GM18511 (cell line): ENCODE data around the gene NCKAP5.

Experiments
- ATAC-seq: cut with Tn5 transposase; IDR thresholded peaks from one replicate; pipeline ENCODE4 v1.9.1; 2021; ENCODE audit warnings: mild to moderate bottlenecking, moderate library complexity; ENCODE audit not compliant: unreplicated experiment

Gene NCKAP5

DNA sequence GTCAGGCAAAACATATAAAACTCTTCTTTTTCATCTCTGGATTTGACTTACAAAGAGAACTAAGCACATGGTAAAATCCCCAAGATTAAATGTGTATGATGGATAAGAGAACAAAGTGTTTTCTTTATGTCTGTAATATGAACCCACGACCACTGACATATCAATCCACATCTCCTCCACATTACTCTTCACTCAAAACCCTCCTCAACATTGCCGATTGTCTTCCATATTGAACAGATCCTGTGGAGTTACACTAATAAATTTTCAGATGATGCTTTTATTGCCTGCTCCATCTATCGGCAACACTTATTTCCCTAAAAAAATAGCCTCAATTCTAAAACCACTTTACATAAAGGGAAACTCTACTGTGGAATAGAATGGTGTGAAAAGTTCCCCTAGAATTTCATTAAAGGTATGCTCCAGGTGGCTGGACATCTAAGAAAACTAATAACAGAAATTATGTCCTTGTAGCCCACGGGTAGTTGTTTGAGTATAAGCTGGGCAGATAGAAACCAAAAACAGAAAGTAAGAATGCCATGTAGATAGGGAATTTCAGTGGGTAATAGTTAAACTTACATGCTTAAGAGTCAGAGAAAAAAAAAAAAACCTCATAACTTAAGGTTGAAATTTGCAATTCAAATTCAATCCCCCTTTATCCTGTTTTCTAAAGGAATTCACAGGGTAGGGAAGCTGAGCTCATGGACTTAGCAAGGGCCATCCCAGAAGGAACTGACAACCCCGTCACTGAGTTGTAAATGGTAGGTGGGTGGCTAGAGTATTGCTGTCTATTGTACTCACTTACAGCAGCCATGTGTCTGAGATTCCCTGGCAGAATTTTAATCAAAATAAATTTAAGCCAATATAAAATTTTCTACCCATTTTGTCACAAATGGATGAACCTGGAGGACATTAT is 592.8 kb downstream of the NCKAP5 start:
- peak; percentile 36 for ATAC-seq

DNA sequence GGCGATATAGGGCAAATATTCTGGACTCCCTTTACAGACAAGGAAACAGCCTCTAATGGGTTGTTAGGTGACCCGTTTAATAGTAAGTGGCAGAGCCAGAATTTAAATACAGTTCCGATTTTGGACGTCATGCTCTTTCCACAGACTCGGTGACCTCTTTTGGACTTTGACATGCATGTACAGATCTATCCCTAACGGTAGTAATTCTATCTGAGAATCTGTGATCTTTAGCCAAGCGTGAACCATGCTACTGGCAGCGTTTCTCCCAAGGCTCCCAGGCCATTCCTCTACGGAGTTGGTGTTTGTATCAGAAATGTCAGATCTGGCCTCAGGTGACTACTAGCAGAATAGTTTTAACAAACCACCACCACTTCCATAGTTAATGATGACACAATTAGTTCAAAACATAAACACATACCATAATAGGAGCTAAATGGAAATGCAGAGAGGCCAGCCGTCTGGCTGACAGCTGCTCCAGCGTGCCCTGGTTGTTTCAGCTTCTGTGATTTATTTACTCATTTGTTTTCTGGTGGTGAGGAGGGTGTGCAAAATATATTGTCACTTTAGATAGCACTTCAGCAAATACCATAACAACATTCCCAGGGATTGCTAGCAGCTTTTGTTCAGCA is 593.7 kb downstream of the NCKAP5 start:
- no peak for ATAC-seq

DNA sequence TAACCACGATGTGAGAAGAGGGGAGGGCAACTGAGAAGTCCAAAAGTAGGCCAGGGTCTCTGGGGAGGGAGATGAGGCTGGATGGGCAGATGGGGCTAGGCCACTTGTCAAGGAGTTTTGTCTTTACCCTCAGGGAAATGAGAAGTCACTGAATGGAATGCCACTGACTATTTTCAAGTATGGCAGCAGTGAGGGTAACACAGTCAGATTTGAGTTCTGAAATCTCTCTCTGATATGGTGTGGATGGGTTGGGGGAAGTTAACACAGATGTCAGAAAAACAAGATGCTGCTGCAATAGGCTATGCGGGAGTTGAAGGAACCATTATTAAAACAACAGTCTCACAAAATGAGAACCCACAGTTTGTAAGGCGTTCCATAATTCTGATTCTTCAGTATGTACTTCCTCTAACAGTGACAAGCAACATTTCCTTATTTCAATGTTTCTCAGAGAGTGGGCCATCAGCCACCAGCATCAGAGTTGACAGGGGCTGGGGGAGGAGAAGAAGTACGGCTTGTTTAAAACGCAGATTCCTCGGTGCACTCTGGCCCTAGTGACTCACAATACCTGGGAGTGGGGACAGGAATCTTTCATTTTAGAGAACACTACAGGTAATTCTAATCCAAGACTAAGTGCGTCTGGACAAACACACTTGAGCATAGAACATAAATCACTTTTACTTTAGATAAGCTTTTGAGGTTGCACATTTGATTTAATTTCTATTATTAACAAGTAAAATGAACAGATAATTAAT is 596.8 kb downstream of the NCKAP5 start:
- ATAC-seq, result no peak

DNA sequence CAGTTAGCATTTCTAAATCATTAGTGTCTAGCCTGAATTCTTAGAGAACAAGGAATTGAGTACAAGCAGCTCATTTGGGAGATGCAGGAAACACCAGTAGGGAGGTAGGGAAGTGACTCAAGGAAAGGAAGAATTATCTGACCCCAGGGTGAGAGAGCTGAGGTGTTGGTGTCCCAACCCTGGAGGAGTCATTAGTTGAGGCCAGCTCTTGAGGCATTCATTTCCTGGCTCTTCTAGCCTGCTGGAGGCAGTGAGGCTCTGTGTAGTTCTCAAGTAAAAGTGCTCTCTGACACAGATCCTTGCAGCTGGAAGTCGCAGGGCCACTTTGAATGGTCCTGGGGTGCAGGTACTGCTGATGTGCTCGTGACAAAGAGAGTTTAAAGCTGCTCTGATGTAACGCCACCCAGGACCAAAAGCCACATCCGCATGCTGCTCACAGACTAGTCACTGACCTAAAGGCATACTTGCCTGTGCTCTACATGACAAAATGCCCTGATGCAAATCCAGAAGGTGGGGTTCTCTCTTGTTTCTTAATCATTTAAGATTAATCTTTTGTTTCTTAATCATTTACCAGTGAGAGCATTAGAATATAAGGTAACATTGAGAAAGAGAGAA is 598.8 kb downstream of the NCKAP5 start:
- no peak for ATAC-seq

DNA sequence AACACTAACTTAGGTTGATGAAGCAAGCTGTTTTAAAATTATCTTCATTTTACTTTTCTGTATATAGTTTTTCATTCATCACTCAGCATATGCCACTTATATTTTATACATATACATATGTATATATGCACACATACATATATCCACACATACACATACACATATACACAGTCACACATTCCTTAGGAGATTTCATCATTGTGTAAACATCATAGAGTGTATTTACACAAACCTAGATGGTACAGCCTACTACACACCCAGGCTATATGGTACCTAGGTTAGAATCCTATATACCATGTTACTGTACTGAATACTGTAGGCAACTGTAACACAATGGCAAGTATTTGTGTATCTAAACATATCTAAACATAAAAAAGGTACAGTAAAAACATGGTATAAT is 602.8 kb downstream of the NCKAP5 start:
- ATAC-seq, result no peak

DNA sequence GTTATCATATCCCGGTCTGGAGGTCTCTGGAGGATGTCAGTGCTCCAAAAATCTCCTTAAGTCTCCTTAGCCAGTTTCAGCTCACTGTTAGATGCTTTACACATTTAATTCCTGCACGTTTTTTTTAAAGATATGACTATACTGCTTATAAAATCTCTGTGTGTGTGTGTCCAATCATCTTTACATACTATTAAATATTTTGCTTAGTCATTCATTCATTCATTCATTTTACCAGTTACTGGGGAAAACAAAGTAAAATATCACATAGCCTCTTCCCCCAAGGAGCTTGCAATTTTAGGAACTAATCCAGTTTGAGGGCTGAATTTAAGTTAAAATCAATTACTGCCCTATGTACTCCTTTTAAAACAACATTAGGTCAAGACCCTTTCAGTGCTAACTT is 605.1 kb downstream of the NCKAP5 start:
- no peak for ATAC-seq

DNA sequence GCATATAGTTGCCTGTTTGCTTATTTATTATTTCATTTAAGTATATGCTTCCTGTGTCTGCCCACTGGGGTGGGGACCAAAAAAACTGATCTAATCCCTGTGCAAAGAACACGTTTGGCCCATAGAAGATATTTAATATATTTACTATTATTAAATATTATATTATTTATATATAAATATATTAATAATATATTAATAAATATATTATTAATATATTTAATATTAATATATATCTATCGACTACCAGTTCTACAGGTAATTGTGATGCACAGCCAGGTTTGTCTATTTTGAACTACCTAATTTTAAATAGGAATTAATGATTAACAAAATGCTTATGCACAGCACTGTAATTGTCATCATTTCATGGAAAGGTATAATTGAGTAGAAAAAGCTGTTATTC is 609.4 kb downstream of the NCKAP5 start:
- no peak for ATAC-seq

DNA sequence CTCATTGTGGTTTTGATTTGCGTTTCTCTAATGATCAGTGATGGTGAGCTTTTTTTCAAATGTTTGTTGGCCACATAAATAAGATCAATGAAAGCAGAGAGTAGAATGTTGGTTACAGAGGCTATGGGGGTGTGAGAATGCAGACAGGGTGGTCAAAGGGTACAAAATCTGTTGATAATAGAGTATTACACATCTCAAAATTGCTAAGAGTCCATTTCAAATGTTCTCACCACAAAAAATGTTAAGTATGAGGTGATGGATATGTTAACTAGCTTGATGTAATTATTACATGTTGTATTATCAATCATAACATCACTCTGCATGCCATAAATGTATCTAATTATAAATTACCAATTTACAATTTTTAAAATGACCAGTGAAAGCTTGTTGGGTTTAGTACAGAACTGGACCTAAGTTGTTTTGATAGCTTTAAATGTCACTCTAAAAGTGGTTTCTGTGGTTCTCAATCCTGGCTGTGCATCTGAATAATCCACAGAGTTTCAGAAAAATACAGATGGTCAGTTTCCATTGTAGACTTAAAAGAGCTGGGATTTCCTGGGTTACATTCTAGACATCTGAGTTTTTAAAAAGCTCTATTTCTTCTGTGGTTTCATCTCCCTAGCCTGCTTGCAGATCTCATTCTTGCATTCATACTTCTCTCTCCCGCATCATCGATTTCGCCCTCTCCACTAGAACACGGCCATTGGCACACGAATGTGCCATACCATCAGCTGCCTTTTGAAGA is 612.2 kb downstream of the NCKAP5 start:
- ATAC-seq, result no peak

DNA sequence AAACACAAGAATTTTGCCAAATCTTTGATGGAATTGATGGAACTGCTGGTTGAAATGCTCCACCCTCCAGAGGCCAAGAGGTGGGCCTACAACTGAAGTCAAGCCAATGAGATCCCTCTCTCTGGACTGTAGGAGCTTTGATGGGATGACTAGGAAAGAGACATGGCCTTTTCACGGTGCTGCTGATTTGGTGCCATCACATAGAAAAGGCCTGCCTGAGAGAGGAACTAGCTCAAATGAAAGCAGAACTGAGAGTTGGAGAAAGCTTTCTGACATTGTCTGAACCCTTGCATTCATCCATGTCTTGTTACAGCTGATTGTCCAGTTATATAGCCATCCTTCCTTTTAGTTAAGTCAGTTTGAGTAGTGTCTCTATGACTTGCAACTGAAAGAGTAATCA is 614.5 kb downstream of the NCKAP5 start:
- peak; percentile 93 for ATAC-seq

DNA sequence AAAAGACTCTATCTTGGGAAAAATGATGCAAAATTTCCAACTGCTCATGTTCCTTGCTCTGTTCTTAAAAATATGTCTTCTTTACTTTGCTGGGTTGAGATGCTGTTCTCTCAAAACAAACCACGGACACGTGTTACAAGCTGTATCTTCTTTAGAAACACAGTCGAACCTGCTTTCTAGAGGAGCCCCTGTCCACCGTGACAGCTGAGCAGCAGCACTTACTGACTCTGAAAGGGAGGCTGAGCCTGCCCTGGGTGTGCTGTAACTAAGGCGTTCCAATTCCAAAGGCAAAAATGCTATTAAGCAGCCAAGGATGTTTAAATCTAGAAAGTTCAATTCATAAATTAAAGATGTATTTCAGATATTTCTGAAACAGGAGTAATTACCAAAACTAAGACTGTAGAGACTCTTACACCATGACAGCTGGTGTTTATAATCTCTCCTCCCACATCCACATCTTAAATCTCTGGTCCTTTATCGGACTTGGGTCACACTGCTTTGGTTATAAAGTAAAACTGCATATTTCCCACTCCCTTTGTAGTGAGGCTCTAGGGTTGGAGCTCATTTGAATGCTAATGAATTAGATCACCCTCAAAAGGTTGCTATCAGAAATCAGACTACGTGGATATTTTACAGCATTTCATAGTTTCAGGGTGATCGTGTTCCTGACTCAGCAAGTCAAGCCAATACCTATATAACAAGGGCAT is 617.1 kb downstream of the NCKAP5 start:
- ATAC-seq, result no peak

DNA sequence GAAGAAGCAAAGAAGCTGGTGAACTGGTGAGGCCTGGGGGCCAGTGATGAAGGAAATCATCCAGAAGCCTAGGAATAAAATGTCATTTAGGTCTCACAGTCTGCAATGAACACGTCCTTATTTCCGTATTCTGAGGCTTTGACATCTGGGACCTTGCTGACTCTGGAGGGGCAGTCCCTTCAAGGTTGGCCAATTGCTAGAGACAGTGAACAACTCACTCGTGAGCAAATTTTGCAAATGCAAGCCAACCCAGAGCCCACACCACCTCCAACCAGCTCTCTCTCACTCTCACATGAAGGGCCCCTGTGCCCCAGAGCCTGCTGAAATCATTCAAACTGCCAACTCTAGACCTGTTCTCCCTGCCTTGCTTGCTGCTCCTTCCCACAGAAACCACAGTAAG is 619.2 kb downstream of the NCKAP5 start:
- ATAC-seq, result peak; percentile 59

DNA sequence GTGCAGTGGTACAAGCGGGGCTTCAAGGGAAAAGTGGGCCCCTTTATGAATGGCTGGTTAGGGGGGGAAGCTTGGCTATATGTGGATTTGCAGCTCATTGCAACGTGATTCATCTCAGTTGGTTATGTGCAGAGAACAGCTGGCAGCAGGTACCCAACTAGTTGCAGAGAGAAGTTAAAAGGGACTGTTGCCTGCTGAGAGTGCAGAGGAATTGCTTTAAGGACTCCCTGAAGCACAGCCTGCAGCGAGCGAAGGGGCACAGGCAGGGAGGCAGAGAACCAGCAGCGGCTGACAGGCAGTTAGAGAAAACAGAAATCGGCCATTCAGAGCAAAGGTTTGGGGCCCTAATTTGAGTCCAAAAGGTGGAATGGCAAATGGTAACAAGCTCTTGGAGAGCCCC is 620.1 kb downstream of the NCKAP5 start:
- ATAC-seq, result no peak

DNA sequence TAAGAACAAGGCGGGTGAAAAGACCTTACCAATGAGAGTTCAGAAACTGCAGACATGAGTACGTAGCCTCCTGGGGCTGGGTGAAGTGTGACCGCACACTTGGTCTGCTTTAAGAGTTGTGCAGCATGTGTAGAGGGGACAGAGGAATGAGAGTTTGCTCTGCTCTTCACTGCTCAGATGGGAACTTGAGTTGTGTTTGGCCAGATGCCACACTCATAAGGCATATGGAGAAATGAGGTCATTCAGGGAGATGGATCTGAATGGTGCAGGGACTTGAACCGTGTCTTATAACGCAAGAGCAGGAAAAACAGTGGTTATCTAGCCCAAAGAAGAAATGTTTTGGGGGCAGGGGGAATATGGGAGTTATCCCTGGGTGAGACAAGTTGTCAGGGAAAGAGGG is 624.4 kb downstream of the NCKAP5 start:
- no peak for ATAC-seq

DNA sequence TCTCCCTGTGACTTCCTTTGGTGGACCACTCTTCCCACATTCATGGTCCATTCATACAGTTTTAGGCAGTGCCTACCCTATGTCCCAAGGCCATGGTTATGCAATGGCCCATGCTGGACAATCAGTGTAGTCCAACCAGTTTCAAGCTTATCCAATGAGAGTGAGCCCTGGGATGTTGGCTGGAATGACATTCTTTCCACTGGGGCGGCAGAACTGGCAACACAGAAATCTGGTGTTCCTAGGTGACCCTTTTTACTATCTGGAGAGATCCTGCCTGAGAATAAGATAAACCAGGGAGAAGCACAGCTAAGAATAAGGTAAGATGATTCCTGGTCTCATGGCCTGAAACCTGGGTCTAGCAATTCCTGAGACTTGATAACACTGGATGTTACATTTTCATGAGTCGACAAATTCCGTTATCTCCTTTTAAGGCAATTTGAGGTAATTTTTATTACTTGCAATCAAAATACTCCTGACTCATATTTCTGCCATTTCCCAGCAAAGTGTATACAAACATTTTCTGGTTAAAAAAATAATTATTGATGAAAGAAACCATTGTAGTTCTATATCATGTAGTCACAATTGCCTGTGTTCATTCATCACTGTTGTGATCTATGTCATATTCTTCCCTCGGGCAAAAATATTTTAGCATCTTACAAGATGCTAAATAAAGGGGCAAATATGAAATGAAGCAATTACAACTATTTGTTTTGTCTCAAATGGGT is 626.8 kb downstream of the NCKAP5 start:
- ATAC-seq, result no peak

DNA sequence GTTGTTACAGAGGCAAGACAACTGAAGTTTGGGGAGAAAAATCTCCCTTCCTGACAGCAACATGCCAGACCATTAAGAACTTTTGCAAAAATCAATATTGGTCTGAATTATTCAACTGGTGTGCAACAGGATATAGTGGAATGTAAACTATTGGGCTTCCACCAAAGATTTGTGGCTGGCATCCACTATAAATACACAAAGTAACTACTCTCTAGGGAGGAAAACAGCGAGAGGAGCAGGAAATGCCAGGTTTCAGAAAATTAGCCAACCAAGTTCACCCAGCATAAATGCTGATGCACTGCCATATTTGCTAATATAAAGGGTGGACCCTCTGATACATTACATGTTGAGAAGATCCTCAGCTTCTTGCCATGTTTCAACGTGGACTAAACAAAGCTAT is 630.6 kb downstream of the NCKAP5 start:
- ATAC-seq, result no peak

DNA sequence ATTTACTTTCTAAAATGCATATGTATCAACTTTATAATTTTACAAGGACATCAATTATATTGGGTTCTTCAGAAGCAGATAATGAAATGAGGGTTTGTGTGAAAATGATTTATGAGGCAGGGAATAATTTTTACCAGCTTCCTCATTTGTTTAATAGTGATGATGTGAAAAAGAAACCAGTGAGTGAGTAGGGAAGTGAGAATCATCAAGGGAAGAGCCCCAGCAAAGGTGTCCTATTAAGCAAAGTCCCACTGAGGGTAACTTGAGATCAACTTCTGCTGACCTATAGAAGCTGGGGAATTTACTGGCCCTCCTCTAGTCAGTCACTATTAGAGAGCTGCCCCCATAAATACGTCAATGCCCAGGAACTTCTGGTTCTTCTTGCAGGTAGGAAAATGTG is 631.5 kb downstream of the NCKAP5 start:
- ATAC-seq, result peak; percentile 95

DNA sequence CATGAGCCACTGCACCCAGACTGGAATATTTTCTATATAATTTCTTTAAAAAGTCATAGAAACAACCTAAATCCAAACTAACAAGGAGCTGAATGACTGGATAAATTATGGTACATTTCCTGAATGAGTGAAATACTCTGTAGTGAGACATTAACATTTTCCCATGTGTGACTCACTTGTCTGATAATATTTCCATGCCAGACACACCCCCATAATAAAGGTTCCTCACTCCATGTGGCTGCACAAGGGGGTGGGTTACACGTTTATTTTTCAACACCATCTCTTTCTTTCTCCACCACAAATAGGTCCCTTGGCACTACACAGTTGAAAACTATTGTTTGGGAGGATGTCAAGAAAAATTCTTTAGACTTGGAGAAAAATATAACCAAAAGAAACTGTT is 632.0 kb downstream of the NCKAP5 start:
- ATAC-seq, result no peak

DNA sequence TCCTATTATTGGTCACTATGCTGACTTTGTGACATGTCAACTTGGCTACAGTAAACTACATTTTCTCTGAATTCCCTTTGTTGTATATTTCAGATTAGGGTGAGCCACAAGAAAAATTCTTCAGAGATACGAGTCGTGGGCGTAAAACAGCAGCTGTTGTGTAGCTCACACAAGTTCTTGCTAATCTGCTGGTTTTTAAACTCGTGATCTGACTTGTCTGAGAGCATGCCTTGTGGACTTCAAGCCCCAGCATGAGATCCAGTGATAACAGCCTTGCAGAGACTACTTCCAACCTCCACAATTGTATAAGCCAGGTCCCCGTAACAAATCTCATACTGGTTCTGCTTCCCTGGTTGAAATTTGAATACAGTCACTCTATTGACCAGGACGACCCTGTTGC is 638.5 kb downstream of the NCKAP5 start:
- no peak for ATAC-seq

DNA sequence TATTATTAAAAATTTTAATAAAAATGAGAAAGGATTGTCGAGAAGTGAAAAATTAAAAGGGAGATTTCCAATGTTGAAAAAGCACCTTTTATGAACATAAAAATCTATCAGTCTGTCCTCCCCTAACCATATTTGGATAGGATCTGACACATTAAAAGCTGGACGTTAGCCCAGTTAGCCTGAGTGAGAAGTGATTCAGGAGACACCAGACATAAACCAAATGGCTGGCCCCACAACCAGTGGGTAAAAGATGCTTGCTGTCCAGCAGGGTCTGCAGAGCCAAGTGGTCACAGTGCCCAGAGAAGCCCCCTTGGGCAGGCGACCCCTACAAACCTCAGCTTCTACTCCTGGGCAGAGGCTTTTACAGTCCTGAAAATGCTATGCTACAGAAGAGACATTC is 644.5 kb downstream of the NCKAP5 start:
- ATAC-seq, result no peak
